Activated CD4-positive, alpha-beta T cell treated with anti-CD3 and anti-CD28 coated beads, Interleukin-2, Interleukin-6, amounts not matched to agents 100 ng/mL and 50 ng/mL, durations not matched to agents 16 hours and 8 hours (primary cell): ENCODE measurements around the gene CREB3L1.

Experiments
- DNase-seq: peaks from one replicate; pipeline ENCODE4 v3.0.0-alpha.2; 2020

Gene CREB3L1

DNA sequence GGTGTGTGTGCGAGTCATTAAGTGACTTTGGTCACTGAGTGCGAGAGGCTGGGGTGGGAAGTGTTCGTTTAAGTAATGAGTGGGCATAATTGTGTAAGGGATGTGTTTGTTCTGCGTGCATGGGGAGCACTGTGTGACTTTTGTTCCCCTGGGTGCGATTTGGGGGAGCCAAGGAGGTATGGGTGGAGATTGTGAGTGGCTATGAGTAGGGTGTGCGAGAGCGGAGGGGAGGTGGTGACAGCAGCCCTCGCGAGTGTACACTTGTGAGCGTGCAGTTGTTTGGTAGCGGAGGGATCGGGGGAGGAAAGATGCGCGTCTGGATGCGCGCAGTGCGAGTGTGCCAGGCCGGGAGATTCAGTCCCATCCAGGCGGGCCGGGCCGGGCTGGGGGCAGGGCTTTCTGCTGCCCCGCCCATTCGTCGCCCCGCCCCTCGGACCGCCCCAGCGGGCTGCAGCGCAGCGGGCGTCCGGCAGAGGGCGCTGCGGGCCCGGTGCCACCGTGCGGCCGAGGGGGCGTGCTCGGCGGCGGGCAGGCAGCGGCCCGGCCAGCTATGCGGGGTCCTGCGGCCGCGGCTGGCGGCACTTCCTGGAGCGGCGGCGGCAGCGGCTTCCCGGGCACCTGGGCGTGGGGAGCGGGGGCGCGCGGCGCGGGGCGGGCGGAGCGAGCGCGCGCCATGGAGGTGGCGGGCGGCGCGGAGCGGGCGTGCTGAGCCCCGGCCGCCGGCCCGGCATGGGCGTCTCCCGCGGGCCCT is 69.6 kb downstream of the CREB3L1 start, which contains the start of gene DGKZ:
Gene DGKZ (plus strand): TSS at position 578 of the 751 bp plus-strand sequence. CDS start 197 bp downstream, outside the sequence.
- peak; percentile 93 for DNase-seq

DNA sequence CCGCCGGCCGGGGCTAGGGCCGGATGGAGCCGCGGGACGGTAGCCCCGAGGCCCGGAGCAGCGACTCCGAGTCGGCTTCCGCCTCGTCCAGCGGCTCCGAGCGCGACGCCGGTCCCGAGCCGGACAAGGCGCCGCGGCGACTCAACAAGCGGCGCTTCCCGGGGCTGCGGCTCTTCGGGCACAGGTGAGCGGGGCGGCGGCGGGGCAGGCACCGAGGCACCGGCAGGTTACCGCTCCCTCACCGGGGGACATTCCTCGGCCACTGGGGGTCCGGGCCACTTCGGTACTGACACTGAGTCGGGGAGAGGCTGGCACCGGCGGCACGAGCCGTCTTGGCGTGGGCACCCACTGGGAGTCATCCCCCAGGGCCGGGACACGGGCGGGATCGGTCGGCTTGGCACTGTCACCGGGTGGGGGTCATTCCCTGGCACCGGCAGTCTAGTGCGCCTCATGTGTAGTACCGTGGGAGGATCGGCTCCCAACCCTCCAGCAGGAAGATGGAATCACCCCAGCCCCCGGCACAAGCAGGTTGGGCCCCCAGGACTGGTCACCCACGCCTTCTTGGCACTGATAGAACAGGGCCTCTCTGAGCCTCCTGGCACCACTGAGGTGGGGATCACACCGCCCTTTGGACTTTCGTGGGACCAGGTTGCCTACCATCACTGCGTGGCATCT is 70.3 kb downstream of the CREB3L1 start:
- no peak for DNase-seq

DNA sequence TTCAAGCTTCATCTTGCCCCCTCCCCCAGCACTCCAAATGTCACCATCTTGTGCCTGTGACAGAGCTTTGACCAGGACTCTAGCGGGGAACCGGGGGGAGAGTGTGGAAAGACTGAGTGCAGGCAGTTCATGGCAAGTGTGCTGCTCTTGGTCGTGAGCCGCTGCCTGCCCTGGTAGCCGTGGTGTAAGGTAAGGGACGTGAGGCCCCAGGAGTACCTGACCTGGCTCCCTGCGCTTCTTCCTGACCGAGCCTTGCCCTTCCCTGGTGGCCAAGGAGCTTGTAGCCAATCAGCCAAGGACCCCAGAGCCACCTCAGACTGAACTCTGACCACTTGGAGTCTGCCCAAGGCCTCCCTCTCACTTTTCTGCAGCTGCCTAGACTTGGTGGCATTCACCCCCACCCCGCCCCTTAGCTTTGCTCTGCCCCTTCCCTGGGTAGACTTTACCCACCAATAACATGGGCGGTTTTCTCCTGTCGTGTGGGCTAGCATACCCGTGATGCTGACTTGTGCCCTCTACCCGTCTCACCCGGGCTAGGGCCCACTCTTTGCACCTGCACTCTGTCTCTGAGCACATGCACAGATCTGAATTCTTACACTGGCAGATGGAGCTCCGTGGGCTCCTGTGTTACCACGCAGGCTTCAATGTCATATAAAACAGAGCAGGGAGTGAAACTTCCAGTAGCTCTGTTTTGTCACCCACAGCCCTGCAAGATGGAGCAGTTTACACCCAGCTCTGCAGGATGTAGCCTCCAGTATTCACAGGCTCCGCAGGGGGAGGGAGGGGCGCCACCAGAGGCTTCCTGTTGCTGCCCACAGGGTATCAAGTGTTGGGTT is 71.3 kb downstream of the CREB3L1 start:
- DNase-seq = peak; percentile 85

DNA sequence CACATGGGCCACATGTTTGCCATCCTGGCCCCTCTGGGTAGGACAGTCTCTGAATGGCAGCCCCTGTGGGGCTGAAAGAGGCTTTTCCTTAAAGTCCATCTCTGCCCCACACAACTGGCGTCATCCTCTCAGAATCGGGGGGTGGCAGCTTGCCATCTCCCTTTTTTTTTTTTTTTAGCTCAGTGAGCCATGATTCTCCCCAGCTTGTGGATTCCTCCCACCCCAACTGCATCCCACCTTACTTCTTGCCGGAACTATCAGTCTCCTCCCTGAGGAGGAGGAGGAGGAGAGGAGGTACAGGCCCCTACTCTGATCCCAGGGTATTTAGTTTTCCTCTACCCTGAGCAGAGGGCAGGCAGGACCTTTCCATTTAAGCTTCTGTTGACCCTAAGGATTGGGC is 73.2 kb downstream of the CREB3L1 start:
- DNase-seq = no peak

DNA sequence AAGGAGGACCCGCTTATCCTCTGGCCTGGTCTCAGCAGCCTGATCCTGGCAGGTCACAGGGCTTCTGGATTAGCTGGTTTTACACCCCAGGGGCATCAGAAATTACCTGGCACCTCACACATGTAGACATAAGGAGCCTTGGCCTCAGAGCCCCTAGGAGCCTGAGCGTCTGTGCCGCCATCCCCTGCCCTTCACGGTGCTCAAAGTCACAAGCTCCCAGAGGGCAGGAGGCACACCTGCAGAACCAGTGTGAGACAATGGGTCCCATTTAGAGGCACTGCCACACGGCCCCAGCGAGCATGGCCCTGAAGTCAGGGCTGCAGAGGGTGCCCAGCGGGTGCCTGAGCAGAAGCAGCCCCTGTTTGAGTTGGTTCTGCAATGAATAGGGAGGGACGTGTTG is 73.7 kb downstream of the CREB3L1 start:
- no peak for DNase-seq

DNA sequence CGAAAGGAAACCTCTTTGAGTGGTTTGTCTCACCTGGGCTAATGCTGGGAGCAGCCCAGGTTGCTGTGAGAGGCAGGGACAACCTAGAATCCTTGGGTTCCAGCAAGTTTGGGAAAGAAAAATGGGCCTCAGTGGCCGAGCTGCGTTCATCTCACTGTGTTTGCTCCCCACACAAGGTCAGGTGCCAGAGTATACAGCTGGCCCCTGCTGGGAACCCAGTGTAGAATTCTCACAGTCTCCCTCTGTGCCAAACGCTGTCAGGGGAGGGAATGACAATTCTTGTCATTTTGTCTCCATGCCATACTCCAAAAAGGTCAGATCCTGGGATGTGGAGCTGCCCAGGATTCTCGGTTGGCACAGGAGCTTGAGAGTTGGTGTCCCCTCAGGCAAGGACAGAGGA is 74.1 kb downstream of the CREB3L1 start:
- DNase-seq = no peak

DNA sequence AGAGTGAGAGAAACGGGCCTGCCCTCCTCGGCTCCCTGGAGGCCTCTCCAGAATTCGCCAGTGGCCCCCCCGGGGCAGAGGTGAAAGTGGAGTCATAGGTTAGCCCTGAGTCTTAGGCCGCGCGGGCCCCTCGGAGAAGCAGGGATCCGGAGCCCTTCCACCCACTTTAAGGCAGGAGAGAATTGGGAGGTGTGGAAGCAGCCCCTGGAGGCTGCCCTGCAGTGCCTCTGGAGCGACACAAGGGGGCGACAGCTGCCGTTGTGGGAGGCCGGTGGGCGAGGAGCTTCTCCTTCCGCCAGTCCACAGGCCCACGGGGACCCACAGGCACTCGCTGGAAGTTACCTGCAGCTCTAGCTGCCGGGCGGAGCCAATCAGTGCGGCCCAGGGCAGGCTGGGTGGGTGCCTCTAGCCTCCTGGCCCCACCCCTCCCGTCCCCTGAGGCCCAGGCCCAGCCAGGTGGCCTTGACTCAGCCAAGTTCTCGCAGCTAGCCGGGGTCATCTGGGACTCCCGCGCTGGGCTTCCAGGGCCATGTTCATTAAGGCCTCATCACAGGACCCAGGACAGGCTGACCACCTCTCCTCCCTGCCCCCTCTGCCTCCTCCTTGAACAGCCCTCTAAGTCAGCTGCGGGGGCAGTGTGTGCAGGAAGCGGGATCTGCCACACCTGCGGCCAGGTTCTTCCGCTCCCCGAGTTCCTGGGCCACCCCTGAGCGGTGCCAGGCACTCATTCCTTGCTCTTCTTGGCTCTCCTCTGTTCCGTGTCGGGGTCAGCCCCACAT is 74.8 kb downstream of the CREB3L1 start:
- peak; percentile 73 for DNase-seq

DNA sequence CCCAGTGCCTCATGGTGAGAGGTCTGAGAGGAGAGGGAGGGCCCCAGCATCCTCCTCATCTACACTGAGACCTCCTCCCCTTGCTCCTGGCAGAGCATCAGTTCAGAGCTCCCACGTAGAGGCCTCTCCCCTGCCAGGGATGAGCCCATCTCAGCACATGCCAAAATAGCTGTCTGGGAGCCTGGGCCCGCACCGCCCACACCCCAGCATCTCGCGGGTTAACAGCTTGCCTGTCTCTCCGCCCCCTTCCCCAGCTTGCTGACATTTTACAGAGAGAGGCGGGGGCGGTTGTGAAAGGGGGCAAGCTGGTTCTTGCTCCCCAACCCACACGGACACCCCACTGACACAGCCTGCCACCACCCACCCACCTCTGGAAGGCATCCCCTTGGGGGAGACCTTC is 76.2 kb downstream of the CREB3L1 start:
- DNase-seq = peak; percentile 48

DNA sequence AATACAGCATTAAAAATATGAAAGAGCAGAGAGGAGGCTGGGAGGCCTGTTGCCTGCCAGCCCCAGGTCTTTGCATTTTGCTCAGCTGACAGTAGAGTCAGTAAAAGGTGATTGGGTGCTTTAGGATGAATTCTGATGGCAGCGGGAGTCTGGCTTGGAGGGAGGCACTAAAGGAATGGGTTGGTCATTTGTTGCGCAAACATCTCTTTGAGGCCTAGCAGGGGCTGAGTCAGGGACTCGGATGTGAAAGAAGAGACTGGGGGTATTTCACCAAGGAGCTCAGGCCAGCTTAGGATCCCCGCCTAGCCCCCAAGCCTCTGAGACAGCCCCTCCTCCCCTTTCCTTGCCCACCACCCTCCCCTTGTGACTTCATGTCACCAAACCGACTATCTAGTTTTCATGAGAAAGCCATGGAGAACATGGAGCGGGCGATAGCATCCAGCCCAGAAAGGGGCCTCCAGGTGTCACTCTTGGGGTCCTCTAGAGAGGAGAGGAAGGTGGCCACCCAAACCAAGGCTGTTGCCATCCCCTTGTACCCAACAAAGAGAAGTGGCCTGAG is 79.5 kb downstream of the CREB3L1 start:
- no peak for DNase-seq

DNA sequence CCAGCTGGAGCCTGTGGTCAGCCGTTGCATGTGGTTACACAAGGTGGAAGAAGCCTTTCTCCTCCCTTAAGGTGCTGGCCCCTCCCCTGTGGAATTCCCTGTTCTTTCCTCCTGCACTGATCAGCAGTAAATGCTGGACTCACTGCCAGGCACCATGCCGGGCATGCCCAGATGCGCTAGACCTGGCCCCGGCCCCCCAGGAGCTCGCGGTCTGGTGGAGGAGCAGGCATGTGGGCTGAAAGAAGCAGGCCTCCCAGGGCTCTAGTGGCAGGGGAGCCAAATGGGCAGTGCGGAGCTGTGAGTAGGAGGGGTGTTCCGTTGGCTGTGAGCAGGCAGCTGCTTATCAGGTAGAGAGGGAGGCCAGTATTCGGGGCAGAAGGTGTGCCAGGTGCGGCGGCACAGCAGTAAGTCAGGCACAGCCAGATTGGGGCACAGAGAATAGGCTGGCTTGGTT is 80.0 kb downstream of the CREB3L1 start:
- DNase-seq = no peak

DNA sequence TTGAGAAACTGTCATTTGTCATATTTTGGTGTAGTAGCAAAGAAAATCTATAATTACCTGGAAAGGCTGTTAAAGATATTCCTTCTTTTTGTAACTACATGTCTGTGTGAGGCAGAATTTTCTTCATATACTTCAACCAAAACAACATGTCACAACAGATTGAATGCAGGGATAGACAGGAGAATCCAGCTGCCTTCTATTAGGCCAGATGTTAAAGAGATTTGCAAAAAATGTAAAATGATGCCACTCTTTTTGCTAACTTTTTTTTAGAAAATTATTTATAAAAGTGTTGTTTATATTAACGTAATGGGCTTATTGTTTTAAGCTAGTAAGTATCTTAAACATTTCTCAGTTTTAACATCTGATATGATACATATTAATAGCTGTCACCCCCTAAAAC is 82.5 kb downstream of the CREB3L1 start:
- no peak for DNase-seq

DNA sequence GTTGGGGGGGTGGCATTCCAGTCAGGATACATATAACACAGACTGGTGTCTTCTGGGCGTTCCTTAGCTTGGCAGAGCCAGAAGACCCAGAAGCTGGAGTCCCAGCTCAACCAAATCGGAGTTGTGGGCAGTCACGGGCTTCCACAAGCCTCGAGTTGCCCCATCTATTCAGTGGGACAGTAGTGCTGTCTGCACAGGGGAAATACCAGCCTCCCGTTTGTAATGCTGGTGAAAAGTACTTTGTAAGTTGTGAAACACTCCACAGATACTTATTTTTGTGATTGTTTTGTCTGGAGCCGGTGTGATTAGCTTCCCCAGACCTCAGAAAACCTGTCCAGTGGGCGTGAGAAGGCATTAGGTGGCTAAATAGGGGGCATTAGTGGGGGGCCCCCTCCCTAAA is 83.4 kb downstream of the CREB3L1 start:
- no peak for DNase-seq

DNA sequence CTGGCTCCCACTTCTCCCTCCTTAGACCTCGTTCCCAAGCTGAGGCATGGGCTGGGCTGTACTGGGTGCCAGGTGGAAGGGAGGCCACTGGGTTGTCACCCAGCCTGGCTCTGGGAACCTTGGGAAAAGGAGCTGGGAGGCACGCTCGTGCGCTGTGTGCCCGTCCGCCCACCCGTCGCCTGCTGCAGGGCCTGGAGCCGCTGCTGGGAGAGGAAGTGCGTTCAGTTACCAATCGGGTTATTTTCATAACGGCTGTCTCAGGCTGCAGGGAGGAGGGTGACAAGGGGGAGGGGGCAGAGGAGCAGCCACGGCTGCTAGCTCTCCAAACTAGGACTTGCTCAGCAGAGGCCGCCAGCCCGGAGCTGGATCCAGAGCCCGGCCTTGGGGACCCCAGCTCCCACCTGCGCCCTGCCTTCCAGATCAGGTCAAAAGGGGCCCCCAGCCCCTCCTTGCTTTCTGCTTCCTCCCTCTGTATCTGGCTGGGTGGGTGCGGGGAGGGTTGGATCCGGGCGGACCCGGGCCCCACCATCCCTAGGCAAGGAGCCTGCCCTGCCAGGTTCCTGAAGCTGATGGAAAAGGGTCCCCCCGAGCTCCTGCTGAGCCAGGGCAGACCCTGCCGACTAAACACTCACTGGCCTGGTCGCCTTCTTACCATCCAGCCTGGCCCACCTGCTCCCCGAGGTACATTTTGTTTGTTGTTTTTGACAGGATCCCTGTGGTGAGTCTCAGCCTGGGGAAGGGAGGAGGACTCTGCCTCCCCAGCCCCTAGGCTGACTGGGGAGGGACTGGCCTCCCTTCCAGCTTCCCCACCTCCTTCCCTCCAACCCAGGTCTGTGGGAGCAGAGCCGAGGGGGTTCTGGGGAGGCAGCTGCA is 84.1 kb downstream of the CREB3L1 start:
- DNase-seq = peak; percentile 84

DNA sequence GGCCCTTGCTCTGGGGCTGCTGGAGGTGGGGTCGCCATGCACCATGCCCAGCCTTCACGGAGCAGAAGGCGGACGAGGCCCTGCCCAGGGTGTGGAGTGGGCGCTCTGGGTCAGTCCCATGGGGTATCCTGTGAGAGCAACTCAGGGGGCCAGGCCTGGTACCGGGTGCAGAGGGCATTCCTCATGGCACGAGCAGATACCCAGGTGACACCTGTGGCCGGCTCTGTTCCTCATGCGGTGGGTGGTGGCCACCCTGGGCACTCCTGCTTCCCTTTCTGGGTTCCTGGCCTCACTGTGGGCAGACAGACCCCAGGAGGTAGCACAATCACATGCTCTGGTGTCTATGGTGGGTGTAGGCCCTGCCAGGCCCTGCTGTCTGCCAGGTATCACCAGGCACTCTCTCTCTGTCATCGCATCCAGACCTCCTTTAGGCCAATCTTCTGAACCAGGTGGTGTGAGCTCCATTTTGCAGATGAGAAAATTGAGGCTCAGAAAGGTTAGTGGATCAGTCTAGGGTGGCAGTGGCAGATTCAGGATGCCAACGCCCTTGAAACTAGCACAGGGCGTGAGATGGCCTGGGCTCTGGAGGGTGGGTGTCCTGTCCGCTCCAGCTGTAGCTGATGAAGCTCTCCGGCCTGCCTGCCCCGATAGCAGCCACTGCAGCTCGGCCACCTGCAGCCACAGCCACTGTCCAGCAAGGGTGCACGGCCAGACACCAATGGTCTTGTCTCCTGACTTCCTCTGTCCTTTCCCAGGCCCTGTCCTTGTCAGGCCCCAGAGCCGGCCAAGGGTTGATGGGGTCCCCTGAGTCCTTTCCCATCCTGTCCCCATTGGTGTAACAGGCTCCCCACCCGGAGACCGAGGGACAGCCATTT is 84.9 kb downstream of the CREB3L1 start:
- no peak for DNase-seq

DNA sequence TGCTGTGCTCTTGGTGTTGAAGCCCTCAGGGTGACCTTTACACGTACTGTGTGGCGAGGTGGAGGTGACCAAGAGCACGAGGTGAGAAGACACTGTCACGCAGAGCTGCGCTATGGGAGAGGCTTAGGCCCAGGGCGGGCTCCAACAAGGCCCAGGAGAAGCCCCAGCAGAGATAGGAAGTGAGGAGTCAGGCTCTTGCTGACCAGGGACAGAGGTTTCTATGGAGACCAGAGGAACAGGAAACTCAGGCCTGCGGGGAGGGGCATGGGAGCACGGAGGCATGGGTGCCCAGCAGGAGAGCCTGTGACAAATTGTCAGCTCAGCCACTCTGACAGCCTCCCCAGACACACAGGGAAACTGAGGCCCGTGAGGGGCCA is 85.6 kb downstream of the CREB3L1 start:
- no peak for DNase-seq

DNA sequence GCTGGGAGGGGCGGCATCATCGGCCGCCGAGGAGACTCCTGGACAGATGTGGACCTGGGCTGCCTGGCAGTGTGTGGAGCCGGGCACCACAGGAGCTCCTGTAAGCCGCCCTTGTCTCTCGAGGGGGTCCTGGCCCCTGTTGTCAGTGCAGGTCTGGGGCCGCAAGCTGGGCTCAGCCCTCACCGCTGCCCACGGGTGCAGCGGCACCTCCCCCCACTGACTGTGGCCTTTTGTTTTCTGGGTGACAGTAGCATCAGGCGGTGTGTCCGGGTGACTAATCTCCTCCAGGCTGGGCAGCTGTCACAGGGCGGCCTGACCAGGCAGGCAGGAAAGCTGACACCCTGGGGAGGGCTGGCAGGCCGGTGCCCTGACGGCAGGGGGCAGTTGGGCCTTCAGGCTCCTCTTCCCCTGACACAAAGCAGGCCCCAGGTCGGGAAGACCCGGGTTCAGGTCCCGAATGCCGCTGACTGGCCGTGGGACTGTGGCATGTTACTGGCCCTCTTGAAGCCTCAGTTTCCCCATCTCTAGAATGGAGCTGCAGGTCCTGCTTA is 86.1 kb downstream of the CREB3L1 start:
- no peak for DNase-seq

DNA sequence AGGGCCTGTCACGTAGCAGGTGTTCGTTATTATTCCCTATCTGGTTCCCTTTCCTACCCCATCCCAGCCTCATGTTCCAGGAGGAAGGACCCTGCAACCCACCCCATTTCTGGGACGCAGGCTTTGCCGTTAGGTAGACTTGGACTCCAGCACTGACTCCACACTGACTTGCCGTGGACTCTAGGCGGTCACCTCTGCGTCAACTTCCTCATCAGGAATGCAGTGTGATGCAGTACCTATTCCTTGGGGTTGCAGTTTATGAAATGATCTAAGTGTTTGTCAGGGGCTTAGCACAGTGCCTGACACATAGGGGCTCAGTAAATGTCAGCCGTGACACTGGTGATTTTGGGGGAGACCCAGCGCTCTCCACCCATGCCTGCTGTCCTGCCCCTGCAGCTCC is 86.6 kb downstream of the CREB3L1 start:
- DNase-seq = no peak

DNA sequence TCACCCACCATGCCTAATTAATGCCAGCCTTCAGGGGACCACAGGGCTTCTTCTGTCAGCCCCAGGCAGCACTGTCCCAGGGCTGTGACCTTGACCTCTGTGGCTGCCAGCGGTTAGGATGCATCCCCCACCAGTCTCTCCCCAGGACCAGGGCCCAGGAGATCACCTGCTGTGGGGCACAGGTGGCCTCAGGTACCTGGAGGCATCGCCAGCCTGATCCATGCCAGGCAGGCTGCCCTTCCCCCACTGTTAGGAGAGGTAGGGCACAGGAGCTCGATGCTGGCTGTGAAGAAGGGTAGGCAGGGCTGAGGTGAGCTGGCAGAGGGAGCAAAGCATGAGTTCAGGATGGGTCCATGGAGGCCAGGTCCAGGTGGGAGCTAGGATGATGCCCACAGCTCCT is 87.3 kb downstream of the CREB3L1 start:
- DNase-seq = no peak

DNA sequence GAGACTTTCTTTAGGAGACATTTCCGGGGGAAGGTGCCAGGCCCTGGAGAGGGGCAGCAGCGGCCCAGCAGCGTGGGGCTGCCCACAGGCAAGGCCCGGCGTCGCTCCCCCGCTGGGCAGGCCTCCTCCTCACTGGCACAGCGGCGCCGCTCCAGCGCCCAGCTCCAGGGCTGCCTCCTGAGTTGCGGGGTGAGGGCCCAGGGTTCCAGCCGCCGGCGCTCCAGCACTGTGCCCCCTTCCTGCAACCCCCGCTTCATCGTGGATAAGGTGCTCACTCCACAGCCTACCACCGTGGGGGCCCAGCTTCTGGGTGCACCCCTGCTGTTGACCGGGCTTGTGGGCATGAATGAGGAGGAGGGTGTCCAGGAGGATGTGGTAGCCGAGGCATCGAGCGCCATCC is 88.8 kb downstream of the CREB3L1 start:
- no peak for DNase-seq

DNA sequence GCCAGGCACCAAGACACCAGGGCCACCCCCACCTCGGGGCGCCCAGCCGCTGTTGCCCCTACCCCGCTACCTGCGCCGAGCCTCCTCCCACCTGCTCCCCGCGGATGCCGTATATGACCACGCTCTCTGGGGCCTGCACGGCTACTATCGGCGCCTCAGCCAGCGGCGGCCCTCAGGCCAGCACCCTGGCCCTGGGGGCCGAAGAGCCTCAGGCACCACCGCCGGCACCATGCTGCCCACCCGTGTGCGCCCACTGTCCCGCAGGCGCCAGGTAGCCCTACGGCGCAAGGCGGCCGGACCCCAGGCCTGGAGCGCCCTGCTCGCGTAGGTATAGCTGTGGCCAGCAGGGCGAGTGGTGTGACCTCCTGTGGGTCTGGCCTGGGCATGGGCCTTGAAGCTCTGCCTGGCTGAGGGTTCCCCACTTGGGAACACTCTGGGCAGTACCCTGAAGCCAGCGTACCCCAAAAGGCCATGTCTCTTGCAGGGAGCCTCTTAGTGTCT is 89.2 kb downstream of the CREB3L1 start:
- DNase-seq = no peak
